ENCODE data around the gene CDK16.

- TF ChIP-seq, protein P1, sequence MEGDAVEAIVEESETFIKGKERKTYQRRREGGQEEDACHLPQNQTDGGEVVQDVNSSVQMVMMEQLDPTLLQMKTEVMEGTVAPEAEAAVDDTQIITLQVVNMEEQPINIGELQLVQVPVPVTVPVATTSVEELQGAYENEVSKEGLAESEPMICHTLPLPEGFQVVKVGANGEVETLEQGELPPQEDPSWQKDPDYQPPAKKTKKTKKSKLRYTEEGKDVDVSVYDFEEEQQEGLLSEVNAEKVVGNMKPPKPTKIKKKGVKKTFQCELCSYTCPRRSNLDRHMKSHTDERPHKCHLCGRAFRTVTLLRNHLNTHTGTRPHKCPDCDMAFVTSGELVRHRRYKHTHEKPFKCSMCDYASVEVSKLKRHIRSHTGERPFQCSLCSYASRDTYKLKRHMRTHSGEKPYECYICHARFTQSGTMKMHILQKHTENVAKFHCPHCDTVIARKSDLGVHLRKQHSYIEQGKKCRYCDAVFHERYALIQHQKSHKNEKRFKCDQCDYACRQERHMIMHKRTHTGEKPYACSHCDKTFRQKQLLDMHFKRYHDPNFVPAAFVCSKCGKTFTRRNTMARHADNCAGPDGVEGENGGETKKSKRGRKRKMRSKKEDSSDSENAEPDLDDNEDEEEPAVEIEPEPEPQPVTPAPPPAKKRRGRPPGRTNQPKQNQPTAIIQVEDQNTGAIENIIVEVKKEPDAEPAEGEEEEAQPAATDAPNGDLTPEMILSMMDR (optimal IDR thresholded peaks at IDR 0.05 in 1 of 3, IDR thresholded peaks at IDR 0.05 in 1 of 3, conservative IDR thresholded peaks at IDR 0.05 in 1 of 3; ENCODE audit: extremely low read depth in 1 of 3, insufficient read depth in 2 of 3, low read length in 3 of 3): no peak
- TF ChIP-seq EZH2 (IDR thresholded peaks at IDR 0.05; ENCODE audit: low read length): no peak
Measured at GRCh38 chrX:47217121-47217851, 1.2 kb upstream of the CDK16 start.

Measured in keratinocyte (primary cell).